ENCODE measurements around the gene ZNF460. TPM values are rescaled to one million over a fixed set of nuclear protein-coding genes. Genes with fewer than 3 reads are reported as not detected.

Gene ZNF460
- total and polyA plus RNA-seq, 2 of the 13 experiments (the other 11 are each of a cell fraction or from before 2014, with no cell fraction given): 14.5 to 44.8 TPM

DNA sequence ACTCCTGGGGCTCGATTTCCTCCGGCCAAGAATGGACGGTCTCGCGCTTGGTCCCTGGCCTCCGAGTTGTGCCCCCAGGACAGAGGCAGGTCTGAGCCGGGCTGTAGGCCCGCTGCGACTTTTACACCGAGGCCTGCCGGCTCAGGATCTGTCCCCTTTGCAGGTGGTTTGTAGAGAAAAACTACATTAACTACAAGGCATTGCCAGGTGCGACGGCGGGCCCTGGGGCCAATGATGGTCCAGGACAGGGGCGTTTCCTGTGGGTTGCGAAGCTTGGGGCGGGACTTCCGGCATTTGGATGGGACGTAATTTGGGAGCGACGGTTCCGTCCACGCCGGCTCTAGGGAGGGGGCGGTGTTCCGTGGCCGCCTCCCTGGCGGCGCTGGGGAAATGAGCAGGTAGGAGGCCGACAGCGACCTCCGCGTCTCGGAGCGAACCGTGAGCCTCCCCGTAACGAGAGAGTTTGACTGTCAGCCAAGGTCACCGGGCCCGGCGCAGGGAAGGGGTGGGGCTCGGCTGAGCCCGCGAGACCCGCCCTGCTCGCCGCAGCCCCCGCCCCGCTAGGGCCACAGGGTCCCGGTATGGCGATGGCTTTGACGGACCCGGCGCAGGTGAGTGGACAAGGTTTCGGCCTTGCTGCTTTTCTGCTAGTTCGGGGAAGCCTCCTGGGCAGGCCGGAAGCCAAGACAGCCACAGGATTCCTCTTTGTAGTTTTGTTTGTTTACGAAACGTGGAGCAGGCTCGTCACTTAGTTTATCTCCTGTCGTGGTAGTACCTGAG, 39.8 kb upstream of the ZNF460 start, which contains the start of gene ZNF805 (continued):
- TF ChIP-seq, protein P1, sequence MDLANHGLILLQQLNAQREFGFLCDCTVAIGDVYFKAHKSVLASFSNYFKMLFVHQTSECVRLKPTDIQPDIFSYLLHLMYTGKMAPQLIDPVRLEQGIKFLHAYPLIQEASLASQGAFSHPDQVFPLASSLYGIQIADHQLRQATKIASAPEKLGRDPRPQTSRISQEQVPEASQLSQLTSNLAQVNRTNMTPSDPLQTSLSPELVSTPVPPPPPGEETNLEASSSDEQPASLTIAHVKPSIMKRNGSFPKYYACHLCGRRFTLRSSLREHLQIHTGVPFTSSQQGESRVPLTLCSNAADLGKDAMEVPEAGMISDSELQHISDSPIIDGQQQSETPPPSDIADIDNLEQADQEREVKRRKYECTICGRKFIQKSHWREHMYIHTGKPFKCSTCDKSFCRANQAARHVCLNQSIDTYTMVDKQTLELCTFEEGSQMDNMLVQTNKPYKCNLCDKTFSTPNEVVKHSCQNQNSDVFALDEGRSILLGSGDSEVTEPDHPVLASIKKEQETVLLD (CRISPR knock-in tag; IDR thresholded peaks at IDR 0.05; ENCODE audit: low read depth): peak; percentile 87
- TF ChIP-seq MZF1 (CRISPR knock-in tag; IDR thresholded peaks at IDR 0.05; ENCODE audit: borderline replicate concordance) (no peak), MXD4 (CRISPR knock-in tag; IDR thresholded peaks at IDR 0.05) (peak; percentile 78; the same call in 1 of the 2 replicates), MEF2D (CRISPR knock-in tag; IDR thresholded peaks at IDR 0.05) (0 out of 2 replicates have a peak, but pooled peaks have one; percentile 51), HOXA3 (CRISPR knock-in tag; IDR thresholded peaks at IDR 0.05) (peak; percentile 93), ZNF256 (CRISPR knock-in tag; conservative IDR thresholded peaks at IDR 0.05) (peak; percentile 67; the same call in 1 of the 2 replicates), HOXA9 (CRISPR knock-in tag; IDR thresholded peaks at IDR 0.05; ENCODE audit: borderline replicate concordance) (no peak), ZNF607 (CRISPR knock-in tag; IDR thresholded peaks at IDR 0.05; ENCODE audit: borderline replicate concordance) (peak; percentile 61; the same call in 1 of the 2 replicates), BHLHE40 (IDR thresholded peaks at IDR 0.05; ENCODE audit: low read length) (no peak), FOXO1 (CRISPR knock-in tag; IDR thresholded peaks at IDR 0.05) (0 out of 2 replicates have a peak, but pooled peaks have one; percentile 12), ZBTB1 (CRISPR knock-in tag; IDR thresholded peaks at IDR 0.05; ENCODE audit: borderline replicate concordance) (0 out of 2 replicates have a peak, but pooled peaks have one; percentile 34), ZNF776 (CRISPR knock-in tag; IDR thresholded peaks at IDR 0.05) (peak; percentile 76), ZNF501 (CRISPR knock-in tag; IDR thresholded peaks at IDR 0.05) (peak; percentile 95), ELF4 (CRISPR knock-in tag; IDR thresholded peaks at IDR 0.05; ENCODE audit: borderline replicate concordance) (peak; percentile 58; the same call in 1 of the 2 replicates)
- TF ChIP-seq, protein P2, sequence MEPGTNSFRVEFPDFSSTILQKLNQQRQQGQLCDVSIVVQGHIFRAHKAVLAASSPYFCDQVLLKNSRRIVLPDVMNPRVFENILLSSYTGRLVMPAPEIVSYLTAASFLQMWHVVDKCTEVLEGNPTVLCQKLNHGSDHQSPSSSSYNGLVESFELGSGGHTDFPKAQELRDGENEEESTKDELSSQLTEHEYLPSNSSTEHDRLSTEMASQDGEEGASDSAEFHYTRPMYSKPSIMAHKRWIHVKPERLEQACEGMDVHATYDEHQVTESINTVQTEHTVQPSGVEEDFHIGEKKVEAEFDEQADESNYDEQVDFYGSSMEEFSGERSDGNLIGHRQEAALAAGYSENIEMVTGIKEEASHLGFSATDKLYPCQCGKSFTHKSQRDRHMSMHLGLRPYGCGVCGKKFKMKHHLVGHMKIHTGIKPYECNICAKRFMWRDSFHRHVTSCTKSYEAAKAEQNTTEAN (CRISPR knock-in tag; conservative IDR thresholded peaks at IDR 0.05): 0 out of 2 replicates have a peak, but pooled peaks have one; percentile 32
- TF ChIP-seq, protein P3, sequence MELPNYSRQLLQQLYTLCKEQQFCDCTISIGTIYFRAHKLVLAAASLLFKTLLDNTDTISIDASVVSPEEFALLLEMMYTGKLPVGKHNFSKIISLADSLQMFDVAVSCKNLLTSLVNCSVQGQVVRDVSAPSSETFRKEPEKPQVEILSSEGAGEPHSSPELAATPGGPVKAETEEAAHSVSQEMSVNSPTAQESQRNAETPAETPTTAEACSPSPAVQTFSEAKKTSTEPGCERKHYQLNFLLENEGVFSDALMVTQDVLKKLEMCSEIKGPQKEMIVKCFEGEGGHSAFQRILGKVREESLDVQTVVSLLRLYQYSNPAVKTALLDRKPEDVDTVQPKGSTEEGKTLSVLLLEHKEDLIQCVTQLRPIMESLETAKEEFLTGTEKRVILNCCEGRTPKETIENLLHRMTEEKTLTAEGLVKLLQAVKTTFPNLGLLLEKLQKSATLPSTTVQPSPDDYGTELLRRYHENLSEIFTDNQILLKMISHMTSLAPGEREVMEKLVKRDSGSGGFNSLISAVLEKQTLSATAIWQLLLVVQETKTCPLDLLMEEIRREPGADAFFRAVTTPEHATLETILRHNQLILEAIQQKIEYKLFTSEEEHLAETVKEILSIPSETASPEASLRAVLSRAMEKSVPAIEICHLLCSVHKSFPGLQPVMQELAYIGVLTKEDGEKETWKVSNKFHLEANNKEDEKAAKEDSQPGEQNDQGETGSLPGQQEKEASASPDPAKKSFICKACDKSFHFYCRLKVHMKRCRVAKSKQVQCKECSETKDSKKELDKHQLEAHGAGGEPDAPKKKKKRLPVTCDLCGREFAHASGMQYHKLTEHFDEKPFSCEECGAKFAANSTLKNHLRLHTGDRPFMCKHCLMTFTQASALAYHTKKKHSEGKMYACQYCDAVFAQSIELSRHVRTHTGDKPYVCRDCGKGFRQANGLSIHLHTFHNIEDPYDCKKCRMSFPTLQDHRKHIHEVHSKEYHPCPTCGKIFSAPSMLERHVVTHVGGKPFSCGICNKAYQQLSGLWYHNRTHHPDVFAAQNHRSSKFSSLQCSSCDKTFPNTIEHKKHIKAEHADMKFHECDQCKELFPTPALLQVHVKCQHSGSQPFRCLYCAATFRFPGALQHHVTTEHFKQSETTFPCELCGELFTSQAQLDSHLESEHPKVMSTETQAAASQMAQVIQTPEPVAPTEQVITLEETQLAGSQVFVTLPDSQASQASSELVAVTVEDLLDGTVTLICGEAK (IDR thresholded peaks at IDR 0.05): peak; percentile 64
- TF ChIP-seq, protein P3 (CRISPR knock-in tag; IDR thresholded peaks at IDR 0.05): peak; percentile 50; the same call in 1 of the 2 replicates
